ENCODE measurements around the gene ZIC4. TPM values are rescaled to one million over a fixed set of nuclear protein-coding genes. Genes with fewer than 3 reads are reported as not detected.

ZIC4 gene
- total and polyA plus RNA-seq, 2 of the 4 experiments (the other 2 are of a cell fraction), result not detected

DNA sequence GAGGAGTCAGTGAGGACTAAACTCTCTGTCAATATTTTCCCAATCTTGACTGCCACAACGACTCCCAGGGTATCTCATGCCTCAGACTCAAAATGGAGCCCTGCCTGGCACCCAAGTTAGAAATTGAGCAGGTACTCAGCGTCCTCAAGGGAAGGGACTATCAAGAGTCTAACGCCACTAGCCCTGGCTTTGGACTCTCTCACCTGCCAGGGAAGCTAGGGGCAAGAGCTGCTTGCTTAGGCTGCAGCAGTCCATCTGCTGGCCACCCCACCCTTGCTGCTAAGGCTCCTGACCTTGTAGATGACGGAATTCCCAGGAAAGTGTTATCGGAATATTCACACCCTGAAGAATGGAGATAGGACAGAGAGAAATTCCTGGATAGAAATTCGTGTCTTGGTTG, 33.0 kb downstream of the ZIC4 start:
- WGBS, 2 experiments (ENCODE audit: extremely low coverage in 2 of 2, insufficient read length in 1 of 2), result 6% methylated on average over 4 of the region's 6 CpGs; no CpG with 5 or more reads in 1 of the 2 experiments
- intact Hi-C loops (cut with micrococcal nuclease) (no loop called here), in situ Hi-C loops (cut with MboI; ENCODE audit: low sequenced_read_pairs) (no loop called here), dilution Hi-C loops (cut with HindIII; ENCODE audit: low sequenced_read_pairs, unreplicated experiment) (no loop called here)
- Histone ChIP-seq H2AK5ac (ENCODE audit: low read depth, low read length) (no peak overlapping the region), H3K14ac (replicated peaks; ENCODE audit: low read depth, low read length) (no peak overlapping the region), H2BK5ac (ENCODE audit: low read depth, low read length, poor library complexity, severe bottlenecking) (no peak overlapping the region), H3K4ac (ENCODE audit: low read depth, low read length) (no peak overlapping the region), H2AK9ac (replicated peaks; ENCODE audit: low read depth, low read length, poor library complexity) (no peak overlapping the region), H3K27me3 (ENCODE audit: control insufficient read depth, insufficient read depth, low read length) (peaks cover 74% of the 10 kb centered on the region), H3K4me3 (ENCODE audit: insufficient read depth, low read depth, low read length) (no peak overlapping the region), H3K4me2 (ENCODE audit: low read depth, low read length) (no peak overlapping the region), H4K8ac (ENCODE audit: low read depth in 2 of 2, low read length in 2 of 2) (no peak overlapping the region), H3K79me1 (ENCODE audit: low read depth in 1 of 2, low read length in 2 of 2) (no peaks in the 10 kb centered on the region), H3K27ac (ENCODE audit: insufficient read depth, low read length) (no peak overlapping the region), H4K5ac (ENCODE audit: low read depth, low read length) (no peak overlapping the region), H3K9me1 (ENCODE audit: insufficient read depth, low read length) (no peaks in the 10 kb centered on the region), H3K9me3 (ENCODE audit: control insufficient read depth, insufficient read depth, low read length) (peaks cover 11% of the 10 kb centered on the region), H4K91ac (ENCODE audit: insufficient read depth, low read depth, low read length) (no peak overlapping the region), H4K20me1 (ENCODE audit: insufficient read depth, low read length) (no peaks in the 10 kb centered on the region), H2BK15ac (ENCODE audit: low read depth, low read length) (no peak overlapping the region), H3K56ac (ENCODE audit: extremely low read depth, insufficient read depth, low read length) (no peak overlapping the region), H3K9ac (ENCODE audit: low read depth, low read length) (no peak overlapping the region), H3K36me3 (ENCODE audit: control insufficient read depth, insufficient read depth, low read length) (no peaks in the 10 kb centered on the region), H2BK20ac (ENCODE audit: low read depth, low read length) (no peak overlapping the region), H3K23ac (ENCODE audit: low read depth, low read length) (no peak overlapping the region), H3K4me1 (ENCODE audit: control insufficient read depth, insufficient read depth, low read length) (no peaks in the 10 kb centered on the region), H2BK120ac (ENCODE audit: low read depth, low read length) (no peak overlapping the region), H3K18ac (ENCODE audit: low read depth, low read length) (no peak overlapping the region), H2AFZ (replicated peaks; ENCODE audit: low read length, poor library complexity) (no peak overlapping the region)
- POLR2A ChIA-PET (ENCODE audit: unreplicated experiment), result no interaction called here
- ATAC-seq (ENCODE audit: low read depth) (no peak), DNase-seq (no peak)
- no peak for TF ChIP-seq RCOR1 (IDR thresholded peaks at IDR 0.05; ENCODE audit: insufficient replicate concordance, low read length)
- TF ChIP-seq, protein P1, sequence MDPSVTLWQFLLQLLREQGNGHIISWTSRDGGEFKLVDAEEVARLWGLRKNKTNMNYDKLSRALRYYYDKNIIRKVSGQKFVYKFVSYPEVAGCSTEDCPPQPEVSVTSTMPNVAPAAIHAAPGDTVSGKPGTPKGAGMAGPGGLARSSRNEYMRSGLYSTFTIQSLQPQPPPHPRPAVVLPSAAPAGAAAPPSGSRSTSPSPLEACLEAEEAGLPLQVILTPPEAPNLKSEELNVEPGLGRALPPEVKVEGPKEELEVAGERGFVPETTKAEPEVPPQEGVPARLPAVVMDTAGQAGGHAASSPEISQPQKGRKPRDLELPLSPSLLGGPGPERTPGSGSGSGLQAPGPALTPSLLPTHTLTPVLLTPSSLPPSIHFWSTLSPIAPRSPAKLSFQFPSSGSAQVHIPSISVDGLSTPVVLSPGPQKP (IDR thresholded peaks at IDR 0.05; ENCODE audit: borderline replicate concordance, low read depth, low read length), result no peak
- no peak for TF ChIP-seq NFE2L2 (IDR thresholded peaks at IDR 0.05; ENCODE audit: low read depth, low read length)
- no peak for TF ChIP-seq MXI1 (IDR thresholded peaks at IDR 0.05; ENCODE audit: borderline replicate concordance, low read depth, low read length)
- TF ChIP-seq RFX5 (IDR thresholded peaks at IDR 0.05; ENCODE audit: low read depth, low read length), result no peak
- no peak for TF ChIP-seq CEBPB (IDR thresholded peaks at IDR 0.05; ENCODE audit: low read depth, low read length)
- TF ChIP-seq POLR2A (IDR thresholded peaks at IDR 0.05; ENCODE audit: low read depth, low read length), result no peak
- no peak for TF ChIP-seq RAD21 (IDR thresholded peaks at IDR 0.05; ENCODE audit: low read length)
- TF ChIP-seq, protein P2, sequence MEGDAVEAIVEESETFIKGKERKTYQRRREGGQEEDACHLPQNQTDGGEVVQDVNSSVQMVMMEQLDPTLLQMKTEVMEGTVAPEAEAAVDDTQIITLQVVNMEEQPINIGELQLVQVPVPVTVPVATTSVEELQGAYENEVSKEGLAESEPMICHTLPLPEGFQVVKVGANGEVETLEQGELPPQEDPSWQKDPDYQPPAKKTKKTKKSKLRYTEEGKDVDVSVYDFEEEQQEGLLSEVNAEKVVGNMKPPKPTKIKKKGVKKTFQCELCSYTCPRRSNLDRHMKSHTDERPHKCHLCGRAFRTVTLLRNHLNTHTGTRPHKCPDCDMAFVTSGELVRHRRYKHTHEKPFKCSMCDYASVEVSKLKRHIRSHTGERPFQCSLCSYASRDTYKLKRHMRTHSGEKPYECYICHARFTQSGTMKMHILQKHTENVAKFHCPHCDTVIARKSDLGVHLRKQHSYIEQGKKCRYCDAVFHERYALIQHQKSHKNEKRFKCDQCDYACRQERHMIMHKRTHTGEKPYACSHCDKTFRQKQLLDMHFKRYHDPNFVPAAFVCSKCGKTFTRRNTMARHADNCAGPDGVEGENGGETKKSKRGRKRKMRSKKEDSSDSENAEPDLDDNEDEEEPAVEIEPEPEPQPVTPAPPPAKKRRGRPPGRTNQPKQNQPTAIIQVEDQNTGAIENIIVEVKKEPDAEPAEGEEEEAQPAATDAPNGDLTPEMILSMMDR (conservative IDR thresholded peaks at IDR 0.05; ENCODE audit: low read depth, low read length), result no peak
- no peak for TF ChIP-seq BHLHE40 (IDR thresholded peaks at IDR 0.05; ENCODE audit: low read depth, low read length)
- no peak for TF ChIP-seq FOS (IDR thresholded peaks at IDR 0.05; ENCODE audit: low read depth, low read length)
- CTCF ChIA-PET, result no interaction called here
- BruUV-seq (replicated peaks), result no TSS peak
